Naive thymus-derived CD4-positive, alpha-beta T cell (primary cell): Measurements from ENCODE around the gene CELA2B. TPM values are rescaled to one million over a fixed set of nuclear protein-coding genes. Genes with fewer than 3 reads are reported as not detected.

ENCODE experiments used
- ATAC-seq: fragments of 150-1000 bp; cut with Tn5 transposase; 2 replicates; pipeline ENCODE4 v1.10.0; 2021; ENCODE audit warnings: mild to moderate bottlenecking, moderate library complexity
- CTCF ChIA-PET: fragments of 350-600 bp; sonication (Branson Sonifier 250); formaldehyde crosslinking; loops from one replicate; lab custom pipeline; 2021; ENCODE audit warnings: antibody characterized with exemption; lab: Charles Lee
- POLR2A ChIA-PET: fragments of 350-600 bp; sonication (Branson Sonifier 250); formaldehyde crosslinking; loops from one replicate; lab custom pipeline; 2021; ENCODE audit warnings: antibody characterized with exemption, inconsistent platforms; lab: Charles Lee
- DNase-seq, 9 donors: peaks; one replicate each; pipeline versions ENCODE4 v3.0.0 to v3.0.0-alpha.2; 2020 to 2022; ENCODE audit warnings: mixed read lengths in 1 of 9
- H3K27ac ChIP-seq: one replicate; pipeline ENCODE4 v1.7.0; 2013; ENCODE audit warnings: mild to moderate bottlenecking, low read depth, low read length, moderate library complexity
- H3K27me3 ChIP-seq, 2 donors: one replicate each; pipeline ENCODE4 v1.7.0; 2013; ENCODE audit warnings: low read length in 2 of 2, mild to moderate bottlenecking in 2 of 2, moderate library complexity in 2 of 2; ENCODE audit not compliant: control insufficient read depth in 2 of 2, insufficient read depth in 2 of 2
- H3K36me3 ChIP-seq, 3 experiments: 1 replicate in 2 of 3; 2 replicates in 1 of 3; pipeline ENCODE4 v1.7.0; 2013; ENCODE audit warnings: low read length in 3 of 3, mild to moderate bottlenecking in 3 of 3, moderate library complexity in 1 of 3; ENCODE audit not compliant: insufficient read depth in 3 of 3, control insufficient read depth in 2 of 3
- H3K4me1 ChIP-seq, 2 donors: one replicate each; pipeline ENCODE4 v1.7.0; 2013; ENCODE audit warnings: low read length in 2 of 2, mild to moderate bottlenecking in 2 of 2, moderate library complexity in 1 of 2; ENCODE audit not compliant: control insufficient read depth in 2 of 2, insufficient read depth in 2 of 2
- H3K4me3 ChIP-seq: 2 replicates; pipeline ENCODE4 v1.7.0; 2013; ENCODE audit warnings: mild to moderate bottlenecking, low read length
- H3K9me3 ChIP-seq, 3 experiments: 1 replicate in 2 of 3; 2 replicates in 1 of 3; pipeline ENCODE4 v1.7.0; 2013; ENCODE audit warnings: low read length in 3 of 3; ENCODE audit not compliant: control insufficient read depth in 2 of 3
- H3K27ac Mint-ChIP-seq, 9 donors: one replicate each; pipeline ENCODE4 v1.8.0; 2020 to 2022; ENCODE audit warnings: mixed read lengths in 9 of 9, mild to moderate bottlenecking in 8 of 9, moderate library complexity in 5 of 9, inconsistent platforms in 2 of 9
- H3K27me3 Mint-ChIP-seq, 5 donors: one replicate each; pipeline ENCODE4 v1.8.0; 2021 to 2022; ENCODE audit warnings: mixed read lengths in 5 of 5, mild to moderate bottlenecking in 1 of 5
- H3K36me3 Mint-ChIP-seq, 5 donors: one replicate each; pipeline ENCODE4 v1.8.0; 2020 to 2022; ENCODE audit warnings: mixed read lengths in 5 of 5, mild to moderate bottlenecking in 3 of 5, inconsistent platforms in 1 of 5
- H3K4me1 Mint-ChIP-seq, 7 donors: one replicate each; pipeline ENCODE4 v1.8.0; 2020 to 2022; ENCODE audit warnings: mixed read lengths in 7 of 7, mild to moderate bottlenecking in 3 of 7, inconsistent platforms in 1 of 7
- H3K4me3 Mint-ChIP-seq, 10 donors: one replicate each; pipeline ENCODE4 v1.8.0; 2020 to 2022; ENCODE audit warnings: mild to moderate bottlenecking in 10 of 10, mixed read lengths in 10 of 10, moderate library complexity in 6 of 10, inconsistent platforms in 2 of 10
- H3K9me3 Mint-ChIP-seq, 11 donors: one replicate each; pipeline ENCODE4 v1.8.0; 2020 to 2022; ENCODE audit warnings: mixed read lengths in 11 of 11, mild to moderate bottlenecking in 4 of 11, inconsistent platforms in 1 of 11, moderate library complexity in 1 of 11
- intact Hi-C, 2 donors: fragments of 100-400 bp; cut with micrococcal nuclease; formaldehyde crosslinking; loops; one replicate each; pipeline ENCODE4 v1.15.1; 2023
- polyA plus RNA-seq, 2 donors: library from polyadenylated mRNA; unstranded; fragments of 300-500 nt; fragmentation: Illumina TruSeq; gene quantifications; one replicate each; pipeline ENCODE4 v1.2.3, GENCODE V29; 2021
- total RNA-seq, 6 experiments: library from RNA in 5 of 6; stranded (reverse) in 5 of 6; gene quantifications; 1 replicate in 5 of 6; 2 replicates in 1 of 6; pipeline ENCODE4 v1.2.3 and lab custom pipeline; 2021 to 2026

CELA2B gene
- total and polyA plus RNA-seq, 7 experiments from 2014 or later, result not detected

- DNase-seq (peak; percentile 75 to 98 (median 96)), ATAC-seq (peak; percentile 50)
- Mint-ChIP-seq H3K9me3 (peaks cover 0 to 4% (median 0%) of the 10 kb centered on the region in 11 donors), H3K27ac (peak within 1 kb of the TSS; percentile 90 to 100 (median 100)), H3K36me3 (peaks cover 0 to 14% (median 2%) of the 10 kb centered on the region in 5 donors), H3K4me3 (peak within 1 kb of the TSS; percentile 82 to 100 (median 91)), H3K4me1 (peaks cover 33 to 71% (median 60%) of the 10 kb centered on the region in 7 donors), H3K27me3 (no peaks in the 10 kb centered on the region)
- ChIA-PET POLR2A (interaction anchor here (0.6 to 3.0 kb wide), 7 partner anchors 41 to 307 kb away, joined by 3 to 13 read pairs (median 3); no protein-coding TSS in a partner anchor), CTCF (interaction anchor here (0.7 kb wide), 1 partner anchor 69 kb away, joined by 3 read pairs; no protein-coding TSS in a partner anchor)
- peaks cover 0 to 6% (median 0%) of the 10 kb centered on the region in 3 experiments for H3K36me3 ChIP-seq
- peak within 1 kb of the TSS; percentile 100 for H3K27ac ChIP-seq
- H3K9me3 ChIP-seq, result no peaks in the 10 kb centered on the region
- peak within 1 kb of the TSS; percentile 78 for H3K4me3 ChIP-seq
- H3K27me3 ChIP-seq, result no peaks in the 10 kb centered on the region
- H3K4me1 ChIP-seq, result peaks cover 21 to 28% of the 10 kb centered on the region in 2 donors
- intact Hi-C loops, result loop anchor here (1.0 to 10.0 kb wide), 18 partner anchors 53 to 1911 kb away; partner anchors contain the start of genes NECAP2 (in 2 of the 2), RCC2 (in 2 of the 2), AGMAT (in 1 of the 2) and ATP13A2 (in 1 of the 2)
These were observed 50.8 kb downstream of the CELA2B start, which contains the start of gene DNAJC16 for GRCh38 chr1:15526490-15527339. Gene DNAJC16 (plus strand): TSS chr1:15526848. CDS start chr1:15529106, 2,258 bp downstream.

DNA sequence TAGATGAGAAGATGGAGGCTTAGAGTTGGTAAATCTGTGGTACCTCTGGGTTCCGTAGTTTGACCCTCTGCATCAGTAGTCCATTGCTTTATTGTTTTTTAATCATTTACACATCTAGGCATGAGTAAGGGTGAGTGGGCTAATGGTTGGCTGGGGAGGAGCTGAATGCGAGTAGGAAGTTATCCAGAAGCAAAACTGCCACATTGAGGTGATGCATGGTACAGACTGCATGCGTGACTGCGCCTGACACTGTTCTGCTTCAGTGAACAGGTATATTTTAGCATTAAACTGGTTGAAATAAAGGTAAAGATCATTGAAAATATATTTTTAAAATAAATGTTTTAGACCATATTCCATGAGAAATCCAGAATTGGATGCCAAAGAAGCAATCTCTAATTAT, 55.1 kb downstream of the CELA2B start:
- Histone ChIP-seq H3K27ac (no peak overlapping the region), H3K36me3 (peaks cover 0 to 12% (median 0%) of the 10 kb centered on the region in 3 experiments), H3K4me3 (no peak overlapping the region), H3K9me3 (no peaks in the 10 kb centered on the region), H3K27me3 (no peaks in the 10 kb centered on the region), H3K4me1 (peaks cover 12 to 15% of the 10 kb centered on the region in 2 donors)
- Mint-ChIP-seq H3K27me3 (no peaks in the 10 kb centered on the region), H3K27ac (no peak overlapping the region), H3K4me1 (peaks cover 19 to 50% (median 34%) of the 10 kb centered on the region in 7 donors), H3K36me3 (peaks cover 0 to 9% (median 4%) of the 10 kb centered on the region in 5 donors), H3K9me3 (peaks cover 0 to 4% (median 0%) of the 10 kb centered on the region in 11 donors), H3K4me3 (no peak overlapping the region)
- intact Hi-C loops, result no loop called here
- DNase-seq (no peak), ATAC-seq (no peak)
- POLR2A ChIA-PET, result no interaction called here
- CTCF ChIA-PET, result no interaction called here

- Mint-ChIP-seq H3K27ac (no peak overlapping the region), H3K4me3 (no peak overlapping the region), H3K36me3 (peaks cover 0 to 14% (median 9%) of the 10 kb centered on the region in 5 donors), H3K27me3 (no peaks in the 10 kb centered on the region), H3K9me3 (peaks cover 0 to under 1% (median 0%) of the 10 kb centered on the region in 11 donors), H3K4me1 (peaks cover 13 to 48% (median 29%) of the 10 kb centered on the region in 7 donors)
- CTCF ChIA-PET, result no interaction called here
- POLR2A ChIA-PET, result no interaction called here
- H3K4me3 ChIP-seq, result no peak overlapping the region
- DNase-seq (no peak), ATAC-seq (no peak)
- H3K36me3 ChIP-seq, result peaks cover 0 to 12% (median 0%) of the 10 kb centered on the region in 3 experiments
- no peaks in the 10 kb centered on the region for H3K27me3 ChIP-seq
- no peak overlapping the region for H3K27ac ChIP-seq
- H3K4me1 ChIP-seq, result peaks cover 7 to 11% of the 10 kb centered on the region in 2 donors
- intact Hi-C loops, result no loop called here
- H3K9me3 ChIP-seq, result no peaks in the 10 kb centered on the region
These were observed 55.8 kb downstream of the CELA2B start for GRCh38 chr1:15531682-15532081.

DNA sequence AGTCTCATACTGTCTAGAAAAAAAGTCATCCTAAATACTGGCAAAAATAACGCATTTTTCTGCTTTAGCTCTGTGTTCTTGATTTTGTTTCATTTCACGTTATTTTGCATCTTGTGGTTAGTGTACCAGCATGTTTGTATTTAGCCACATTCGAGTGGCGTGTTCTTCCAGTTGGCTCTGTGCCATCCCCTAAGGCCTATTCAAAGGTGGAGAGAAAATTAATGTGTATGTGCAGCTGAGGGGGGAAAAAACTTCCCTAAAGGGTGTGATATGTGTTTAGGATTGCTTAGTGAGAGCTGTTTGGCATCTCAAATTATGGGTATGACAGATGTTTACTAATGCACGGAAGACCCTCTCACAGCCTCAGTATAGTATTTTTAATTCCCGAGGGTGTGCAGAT, 62.9 kb downstream of the CELA2B start:
- Histone ChIP-seq H3K4me1 (no peaks in the 10 kb centered on the region), H3K27ac (no peak overlapping the region), H3K27me3 (no peaks in the 10 kb centered on the region), H3K36me3 (peaks cover 0 to 50% (median 0%) of the 10 kb centered on the region in 3 experiments), H3K4me3 (no peak overlapping the region), H3K9me3 (no peaks in the 10 kb centered on the region)
- DNase-seq, result no peak
- H3K27ac Mint-ChIP-seq, result peak overlapping the region in 2 of 9 donors; percentile 5 to 15
- H3K27me3 Mint-ChIP-seq, result no peaks in the 10 kb centered on the region
- intact Hi-C loops, result no loop called here
- ChIA-PET CTCF (no interaction called here), POLR2A (no interaction called here)
- H3K4me1 Mint-ChIP-seq, result peaks cover 2 to 11% (median 8%) of the 10 kb centered on the region in 7 donors
- no peak for ATAC-seq
- H3K4me3 Mint-ChIP-seq, result no peak overlapping the region
- H3K9me3 Mint-ChIP-seq, result no peaks in the 10 kb centered on the region
- peaks cover 7 to 44% (median 29%) of the 10 kb centered on the region in 5 donors for H3K36me3 Mint-ChIP-seq

GRCh38 chr1:15540186-15540585, 64.3 kb downstream of the CELA2B start:
- intact Hi-C loops, result no loop called here
- Mint-ChIP-seq H3K4me1 (peaks cover 2 to 11% (median 4%) of the 10 kb centered on the region in 7 donors), H3K9me3 (no peaks in the 10 kb centered on the region), H3K36me3 (peaks cover 7 to 47% (median 33%) of the 10 kb centered on the region in 5 donors), H3K27me3 (no peaks in the 10 kb centered on the region), H3K27ac (peak overlapping the region in 1 of 9 donors; percentile 78), H3K4me3 (no peak overlapping the region)
- ChIA-PET CTCF (no interaction called here), POLR2A (no interaction called here)
- Histone ChIP-seq H3K36me3 (peaks cover 0 to 60% (median 0%) of the 10 kb centered on the region in 3 experiments), H3K4me3 (no peak overlapping the region), H3K27ac (no peak overlapping the region), H3K27me3 (no peaks in the 10 kb centered on the region), H3K9me3 (no peaks in the 10 kb centered on the region), H3K4me1 (no peaks in the 10 kb centered on the region)
- DNase-seq (no peak), ATAC-seq (no peak)
